ENCODE measurements around the gene PRR30. TPM values are rescaled to one million over a fixed set of nuclear protein-coding genes. Genes with fewer than 3 reads are reported as not detected.

The PRR30 gene
- polyA plus RNA-seq, 3 donors = not detected

DNA sequence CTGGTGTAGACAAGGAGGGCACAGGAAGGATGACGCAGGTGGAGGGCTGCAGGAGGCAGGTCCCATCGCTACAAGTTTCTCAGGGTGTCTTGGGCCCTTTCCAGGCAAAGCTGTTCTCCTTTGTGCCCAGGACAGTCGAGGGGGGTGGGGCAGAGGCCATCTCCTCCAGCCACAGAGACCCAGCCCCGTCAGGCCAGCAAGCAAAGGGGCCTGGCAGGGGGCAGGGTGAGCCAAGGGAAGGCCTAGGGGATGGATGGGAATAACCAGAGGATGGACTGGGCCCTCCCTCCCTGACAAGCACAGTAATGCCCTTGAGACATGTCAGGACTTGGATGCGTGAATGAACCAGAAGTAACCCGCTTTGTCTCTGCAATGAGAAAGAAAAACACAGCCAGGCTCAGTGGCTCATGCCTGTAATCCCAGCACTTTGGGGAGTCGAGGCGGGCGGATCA lies 15.9 kb upstream of the PRR30 start:
- no peak for DNase-seq

DNA sequence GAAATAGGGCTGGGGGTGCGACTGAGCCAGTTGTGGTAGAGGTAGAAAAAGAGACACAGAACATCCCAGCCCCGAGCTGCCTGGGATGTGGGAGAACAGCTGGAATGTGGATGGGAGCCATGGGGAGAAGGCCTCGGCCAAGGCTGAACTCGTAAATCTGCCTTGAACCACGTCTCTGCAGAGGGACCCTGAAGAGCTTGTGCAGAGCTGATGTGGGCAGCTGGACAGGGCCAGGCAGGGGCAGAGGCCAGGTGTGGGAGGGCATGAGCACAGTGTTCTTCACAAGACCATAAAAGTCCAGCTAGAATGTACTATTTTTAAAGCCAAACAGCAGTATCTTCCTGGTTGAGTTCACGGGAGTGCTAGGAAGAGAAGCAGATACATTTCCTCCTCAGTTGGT lies 15.3 kb upstream of the PRR30 start:
- DNase-seq = peak; percentile 63

DNA sequence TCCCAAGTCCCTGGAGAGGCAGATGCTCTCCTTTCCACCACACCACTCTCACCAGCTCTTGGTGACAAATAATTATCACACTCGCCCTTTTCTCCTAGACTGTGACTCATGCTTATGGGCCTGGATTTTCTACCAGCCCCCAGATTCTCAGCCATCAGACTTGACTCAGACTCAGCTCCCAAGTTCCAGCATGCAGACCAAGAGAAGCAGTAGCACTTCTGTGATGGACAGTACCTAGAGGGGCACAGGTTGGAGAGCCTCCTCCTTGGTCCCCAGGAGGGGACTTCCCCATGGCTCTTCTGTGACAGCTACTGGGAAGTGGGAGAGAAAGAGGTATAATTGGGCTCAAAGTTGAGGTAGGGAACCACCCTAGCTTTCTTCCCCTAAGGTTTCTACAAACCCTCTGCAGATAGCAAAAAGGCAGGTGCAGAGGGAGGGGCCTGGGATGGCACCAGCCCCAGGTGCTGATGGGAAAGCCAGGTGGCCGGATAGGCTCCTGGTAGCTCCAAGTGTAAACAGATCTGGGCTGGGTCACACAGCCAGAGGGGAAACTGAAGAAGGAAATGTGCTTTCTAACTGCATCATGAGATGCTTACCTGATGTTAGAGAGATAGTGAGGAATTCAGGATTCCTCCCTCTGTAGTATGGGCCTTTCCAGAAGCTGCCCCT lies 13.7 kb upstream of the PRR30 start:
- no peak for DNase-seq

DNA sequence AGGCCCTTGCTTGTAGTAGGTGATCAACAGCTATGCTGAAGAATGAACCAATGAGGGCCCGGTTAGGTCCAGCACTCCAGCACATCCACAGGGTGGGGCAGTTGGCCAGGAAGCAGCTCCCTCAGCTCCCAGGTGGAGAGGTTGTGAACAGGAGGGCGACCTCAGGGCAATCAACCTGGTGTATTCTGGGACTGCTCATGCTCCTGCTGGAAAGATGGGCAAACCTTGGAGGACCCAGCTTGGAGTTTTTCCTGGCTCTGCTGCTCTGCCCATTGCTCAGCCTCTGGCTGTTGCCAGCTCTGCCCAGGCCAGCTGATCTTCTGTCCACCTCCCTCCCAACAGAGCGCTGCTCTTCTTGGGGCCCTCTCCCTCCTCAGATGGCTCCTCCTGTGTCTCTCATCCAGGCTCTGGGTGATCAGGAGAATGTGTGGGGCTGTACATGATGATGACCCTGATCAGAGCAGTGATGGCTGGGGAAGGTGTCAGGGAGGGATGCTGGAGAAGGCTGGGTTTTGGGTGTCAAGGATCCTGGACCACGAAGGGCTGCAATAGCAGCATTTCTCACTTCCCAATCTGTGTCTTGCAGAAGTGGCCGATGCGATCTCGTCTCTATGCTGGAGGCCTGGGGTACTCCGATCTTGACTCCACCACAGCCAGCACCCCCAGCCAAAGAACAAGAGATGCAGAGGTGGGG lies 13.0 kb upstream of the PRR30 start:
- DNase-seq = no peak

DNA sequence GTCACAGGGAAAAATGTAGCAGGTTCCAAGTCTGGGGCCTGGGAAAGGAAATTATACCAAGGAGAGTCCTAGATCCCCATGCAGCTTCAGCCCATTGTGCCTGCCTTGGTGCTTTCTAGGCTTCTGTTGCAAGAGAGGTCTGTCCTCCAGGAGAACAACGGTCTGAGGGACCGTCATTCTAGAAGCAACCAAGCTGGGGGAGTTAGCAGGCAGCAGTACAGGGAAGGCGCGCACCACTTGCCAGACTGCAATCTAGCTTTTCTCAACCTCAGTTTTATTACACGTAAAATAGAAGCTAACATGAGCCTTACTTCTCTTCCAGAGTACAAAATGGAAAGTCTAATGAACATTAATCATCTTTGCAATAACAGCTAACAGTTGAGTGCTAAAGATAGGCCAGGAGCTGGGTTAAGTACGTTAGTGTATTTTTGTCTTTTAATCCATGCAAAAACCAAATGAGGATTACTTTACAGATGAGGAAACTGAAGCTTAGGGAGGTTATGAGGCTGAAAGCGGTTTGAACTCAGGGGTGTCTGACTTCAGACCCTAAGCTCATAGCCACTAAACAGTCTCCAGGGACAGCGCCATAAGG lies 11.5 kb upstream of the PRR30 start:
- no peak for DNase-seq

DNA sequence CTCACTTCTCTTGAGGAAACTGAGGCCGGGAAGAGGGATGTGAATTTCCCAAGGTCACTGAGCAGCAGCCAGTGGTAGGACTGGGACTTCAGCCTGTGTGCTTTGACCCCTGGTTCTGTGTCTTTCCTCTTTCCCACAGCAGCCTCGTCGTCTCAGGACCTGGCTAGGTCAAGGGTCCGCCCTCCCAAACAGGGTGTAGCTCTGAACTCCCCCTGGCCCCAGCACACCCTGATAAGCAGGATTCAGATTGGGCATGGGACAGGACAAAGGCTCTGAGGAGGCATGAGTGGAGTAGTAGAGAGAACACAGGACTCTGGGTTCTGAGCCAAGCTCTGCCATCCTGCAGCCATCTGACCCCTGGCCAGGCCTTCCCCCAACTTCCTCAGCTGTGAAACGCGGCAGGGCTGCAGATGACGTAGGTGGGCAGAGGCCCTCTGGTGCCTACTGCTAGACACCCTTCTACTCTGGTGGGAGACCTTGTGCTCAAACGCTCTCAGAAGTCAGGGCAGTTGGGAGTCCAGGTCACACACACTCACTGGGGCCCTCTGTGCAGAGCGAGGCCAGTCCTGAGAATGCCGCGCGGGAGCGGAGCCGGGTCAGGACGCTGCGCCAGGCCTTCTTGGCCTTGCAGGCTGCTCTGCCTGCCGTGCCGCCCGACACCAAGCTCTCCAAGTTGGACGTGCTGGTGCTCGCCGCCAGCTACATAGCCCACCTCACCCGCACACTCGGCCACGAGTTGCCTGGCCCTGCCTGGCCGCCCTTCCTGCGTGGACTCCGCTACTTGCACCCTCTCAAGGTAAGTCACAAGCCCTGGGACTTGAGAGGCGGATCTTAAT lies 10.6 kb upstream of the PRR30 start:
- DNase-seq = no peak

DNA sequence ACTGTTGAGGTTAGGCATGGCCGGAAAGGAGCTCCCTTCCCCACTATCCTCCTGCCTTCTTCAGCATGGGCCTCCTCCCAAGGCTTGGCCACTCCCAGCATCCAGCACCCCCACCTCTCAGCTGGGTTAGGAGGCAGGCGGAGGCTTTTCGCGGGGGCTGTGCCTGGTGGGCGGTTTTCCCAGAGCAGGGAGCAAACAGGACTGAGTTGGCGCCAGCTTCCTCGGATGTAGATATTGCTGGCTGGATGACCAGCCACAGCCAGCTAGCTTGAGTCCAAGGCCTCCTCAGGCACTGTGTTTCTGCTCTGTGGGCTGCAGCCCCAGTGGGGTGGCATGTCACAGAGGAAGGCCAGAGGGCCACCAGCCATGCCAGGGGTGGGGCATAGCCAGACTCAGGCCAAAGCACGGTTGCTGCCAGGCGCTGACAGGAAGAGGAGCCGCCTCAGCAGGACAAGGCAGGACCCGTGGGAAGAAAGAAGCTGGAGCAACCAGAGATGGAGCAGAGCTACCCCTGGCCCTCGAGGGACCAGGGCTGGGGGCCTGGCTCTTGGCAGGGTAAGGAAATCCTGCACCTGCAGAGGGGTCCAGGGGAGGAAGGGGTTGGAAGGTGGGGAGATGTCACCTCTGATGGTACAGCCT lies 9.7 kb upstream of the PRR30 start, which contains the start of gene TCF23:
TCF23 (plus strand) TSS at position 204 of the 639 bp plus-strand sequence; CDS start at position 334, 130 bp downstream.
- peak; percentile 48 for DNase-seq

DNA sequence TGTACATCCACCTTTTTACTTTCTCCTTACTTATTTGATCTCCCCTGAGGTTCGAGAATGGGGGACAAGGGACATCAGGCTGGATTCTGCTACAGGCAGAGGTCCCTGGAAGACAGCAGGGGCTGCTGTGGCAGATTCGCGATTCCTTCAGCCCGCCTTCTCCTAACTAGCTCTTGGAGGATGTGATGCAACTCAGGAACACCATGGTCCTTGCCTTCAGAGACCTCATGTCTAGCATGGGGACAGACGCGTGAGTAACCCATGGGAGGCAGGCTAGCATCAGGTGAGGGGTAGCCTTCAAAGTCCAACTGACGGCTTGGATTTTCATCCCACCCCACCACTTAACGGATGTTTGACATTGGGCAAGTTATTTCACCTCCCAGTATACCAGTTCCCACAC lies 8.7 kb upstream of the PRR30 start:
- DNase-seq = no peak

DNA sequence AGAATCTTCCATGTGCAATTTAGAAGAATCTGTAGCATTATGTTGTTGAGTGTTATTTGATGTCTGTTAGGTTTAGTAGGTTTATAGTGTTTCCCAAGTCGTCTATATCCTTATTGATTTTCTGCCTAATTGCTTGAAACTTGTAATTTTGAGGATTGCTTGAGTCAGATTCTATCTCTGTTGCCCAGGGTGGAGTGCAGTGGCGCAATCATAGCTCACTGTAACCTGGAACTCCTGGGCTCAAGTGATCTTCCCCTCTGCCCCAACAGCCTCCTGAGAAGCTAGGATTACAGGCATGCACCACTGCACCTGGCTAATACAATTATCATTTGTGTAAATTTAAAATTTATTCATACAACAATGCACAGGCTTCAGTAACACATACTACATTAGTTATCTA lies 6.5 kb upstream of the PRR30 start:
- no peak for DNase-seq

DNA sequence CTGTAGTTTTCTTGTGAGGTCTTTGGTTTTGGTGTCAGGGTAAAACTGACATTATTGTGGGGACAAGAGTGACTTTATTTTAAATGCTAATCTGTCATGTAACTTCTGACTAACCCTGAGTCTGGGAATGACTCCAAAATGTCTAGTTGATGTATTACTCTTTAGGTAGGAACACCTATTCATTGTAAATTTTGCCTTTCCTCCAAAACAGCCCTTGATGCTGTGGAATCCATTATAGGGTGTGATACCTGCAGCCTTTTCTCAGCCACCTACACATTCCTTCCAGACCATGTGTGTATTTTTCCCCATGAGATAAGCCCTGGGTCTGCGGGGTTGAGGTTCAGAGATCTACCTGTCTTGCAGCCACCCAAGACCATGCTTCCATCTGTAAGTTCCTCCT lies 4.1 kb upstream of the PRR30 start:
- DNase-seq = no peak

DNA sequence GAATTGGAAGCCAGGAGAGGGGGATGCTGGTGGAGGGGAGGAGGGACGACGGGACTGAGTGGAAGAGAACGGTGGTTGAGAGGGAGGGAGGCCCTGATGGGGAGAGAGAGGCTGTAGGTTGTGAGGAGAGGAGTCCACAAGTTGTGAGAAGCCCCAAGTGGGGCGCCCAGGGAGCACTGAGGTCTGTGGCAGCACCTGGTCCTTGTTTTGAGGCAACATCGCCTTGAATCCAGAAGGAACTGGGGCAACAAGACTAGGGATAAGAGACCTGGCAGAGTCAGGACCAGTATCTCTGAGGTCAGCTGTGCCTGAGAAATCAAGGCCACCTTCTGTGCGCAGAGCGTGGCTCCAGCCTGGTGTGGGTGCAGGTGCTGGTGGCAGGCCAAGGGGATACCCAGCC lies 1.1 kb downstream of the PRR30 start:
- no peak for DNase-seq

DNA sequence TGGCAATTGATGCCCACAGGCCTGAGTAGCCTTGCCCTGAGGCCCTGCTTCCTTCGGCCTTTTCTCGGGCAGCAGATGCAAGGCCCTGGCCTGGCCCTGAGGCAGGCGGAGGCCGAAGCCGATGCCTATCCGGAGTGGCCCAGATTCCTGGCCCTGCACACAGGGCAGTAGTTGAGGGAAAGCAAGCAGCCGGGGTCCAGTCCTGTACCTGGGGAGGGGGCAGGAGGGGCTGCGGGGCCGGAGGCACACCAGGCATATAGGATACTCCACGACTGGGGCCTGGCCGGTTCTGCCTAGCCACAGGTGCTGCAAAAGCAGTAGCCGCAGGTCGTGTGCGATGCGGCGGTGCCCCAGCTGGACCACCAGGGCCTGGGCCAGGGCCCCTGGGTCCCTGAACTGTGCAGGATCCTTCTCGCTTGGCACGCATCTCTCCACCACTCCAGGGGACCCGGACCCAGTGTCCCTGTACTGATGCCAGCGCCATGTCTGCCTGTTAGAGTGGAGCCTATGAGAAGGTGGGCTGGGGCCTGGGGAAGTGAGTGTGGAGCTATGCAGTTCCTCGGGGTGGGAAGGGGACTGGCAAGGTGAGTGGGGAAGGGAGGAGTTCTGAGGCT lies 1.8 kb downstream of the PRR30 start:
- no peak for DNase-seq

DNA sequence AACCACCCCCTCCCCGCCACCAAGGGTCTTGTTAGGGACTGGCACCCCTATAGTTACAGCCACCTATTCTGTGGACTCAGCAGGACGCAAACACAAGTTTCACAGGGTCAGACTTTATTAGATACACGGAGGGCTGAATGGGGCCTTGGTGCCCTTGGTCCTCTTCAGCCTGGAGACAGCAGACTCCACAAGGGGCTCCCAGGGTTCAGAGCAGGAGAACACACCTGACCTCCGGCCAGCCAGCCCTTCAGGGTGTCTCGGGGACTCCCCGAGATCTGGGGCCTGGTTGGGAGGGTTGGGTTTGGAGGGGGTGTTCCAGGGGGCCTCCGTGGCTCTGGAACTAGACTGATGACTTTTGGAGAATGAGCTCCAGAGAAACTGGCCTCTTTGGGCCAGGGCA lies 2.5 kb downstream of the PRR30 start:
- DNase-seq = no peak

DNA sequence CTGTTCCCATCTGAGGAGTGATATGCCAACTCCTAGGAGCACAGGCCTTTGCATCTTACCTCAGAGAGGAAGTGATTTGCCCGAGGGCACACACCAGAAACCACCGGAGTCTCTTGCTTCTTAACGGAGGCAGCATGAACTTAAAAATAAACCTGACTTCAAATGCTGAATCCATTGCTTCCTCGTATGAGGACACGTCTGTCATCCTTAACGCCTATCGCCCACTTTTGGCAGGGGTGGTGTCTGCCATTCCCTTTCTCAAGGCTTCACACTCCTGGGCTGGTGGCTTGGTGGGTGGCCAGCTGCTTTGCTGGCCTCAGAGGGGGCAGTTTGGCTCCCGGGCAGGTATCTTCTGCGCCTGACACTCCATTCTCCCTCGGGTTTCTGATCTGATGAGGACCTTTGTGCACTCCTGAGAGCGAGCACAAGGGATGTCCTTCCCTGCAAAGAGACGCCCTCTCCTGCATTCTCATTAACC lies 3.7 kb downstream of the PRR30 start:
- DNase-seq = no peak

DNA sequence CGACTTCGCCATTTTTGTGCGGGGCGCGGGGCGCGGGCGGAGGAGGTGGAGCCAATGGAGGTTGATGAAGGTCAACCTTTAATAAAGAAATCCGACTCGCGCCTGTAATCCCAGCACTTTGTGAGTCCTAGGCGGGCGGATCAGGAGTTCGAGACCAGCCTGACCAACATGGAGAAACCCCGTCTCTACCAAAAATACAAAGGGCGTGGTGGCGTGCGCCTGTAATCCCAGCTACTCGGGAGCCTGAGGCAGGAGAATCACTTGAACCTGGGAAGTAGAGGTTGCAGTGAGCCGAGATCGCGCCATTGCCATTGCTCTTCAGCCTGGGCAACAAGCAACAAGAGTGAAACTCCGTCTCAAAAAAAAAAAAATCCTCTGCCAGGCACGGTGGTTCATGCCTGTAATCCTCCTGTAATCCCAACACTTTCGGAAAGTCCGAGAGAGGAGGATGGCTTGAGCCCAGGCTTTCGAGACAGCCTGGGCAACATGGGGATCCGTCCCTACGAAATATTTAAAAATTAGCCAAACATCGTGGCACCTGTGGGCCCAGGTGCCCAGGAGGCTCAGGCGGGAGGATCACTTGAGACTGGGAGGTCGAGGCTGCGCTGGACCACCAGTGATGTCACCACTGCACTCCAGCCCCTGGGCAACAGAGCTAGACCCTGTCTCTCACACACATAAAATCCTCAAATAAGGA lies 4.3 kb downstream of the PRR30 start:
- no peak for DNase-seq

DNA sequence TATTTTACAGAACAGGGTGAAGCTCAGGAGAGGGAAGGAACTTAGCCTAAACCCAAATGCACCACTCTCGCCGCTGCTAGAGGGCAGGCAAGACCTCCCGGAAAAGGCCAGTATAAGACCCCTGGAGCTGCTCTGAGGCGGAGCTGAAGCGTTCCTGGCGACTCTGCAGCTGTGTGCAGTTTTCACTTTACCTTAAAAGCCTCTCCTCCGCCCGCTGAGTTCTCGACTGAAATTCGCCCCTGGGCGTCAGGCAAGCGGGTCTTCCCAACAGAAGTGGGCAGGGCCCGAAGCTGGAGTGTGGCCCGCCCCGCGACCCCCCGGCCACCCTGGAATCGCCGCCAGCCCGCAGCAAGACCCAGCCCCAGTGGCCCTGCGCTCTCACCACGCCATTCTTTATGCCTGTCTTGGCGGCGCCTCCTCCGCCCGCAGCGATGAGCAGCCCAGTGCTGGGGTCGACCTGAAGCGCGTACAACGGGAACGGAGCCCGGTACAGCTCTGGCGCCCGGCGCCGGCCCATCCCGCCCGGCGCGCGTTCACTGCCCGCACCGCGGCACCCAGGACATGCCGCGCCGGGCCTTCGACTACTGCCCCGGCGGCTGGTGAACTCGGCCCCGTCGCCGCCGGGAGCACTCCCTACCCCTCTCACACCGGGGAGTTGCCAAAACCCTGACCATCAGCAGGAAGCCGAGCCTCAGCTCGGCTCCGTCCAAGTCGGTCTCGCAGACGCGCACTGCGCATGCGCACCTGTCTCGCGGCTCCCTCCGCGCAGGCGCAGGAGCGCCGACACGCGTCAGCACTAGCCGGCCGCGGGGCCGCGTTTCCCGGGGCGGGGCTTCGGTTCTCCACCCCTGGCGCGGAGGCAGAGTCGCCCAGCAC lies 5.1 kb downstream of the PRR30 start, which contains the start of gene PREB:
PREB (minus strand) TSS at position 732 of the 876 bp plus-strand sequence; CDS start at position 517, 215 bp downstream.
- DNase-seq = peak; percentile 95

DNA sequence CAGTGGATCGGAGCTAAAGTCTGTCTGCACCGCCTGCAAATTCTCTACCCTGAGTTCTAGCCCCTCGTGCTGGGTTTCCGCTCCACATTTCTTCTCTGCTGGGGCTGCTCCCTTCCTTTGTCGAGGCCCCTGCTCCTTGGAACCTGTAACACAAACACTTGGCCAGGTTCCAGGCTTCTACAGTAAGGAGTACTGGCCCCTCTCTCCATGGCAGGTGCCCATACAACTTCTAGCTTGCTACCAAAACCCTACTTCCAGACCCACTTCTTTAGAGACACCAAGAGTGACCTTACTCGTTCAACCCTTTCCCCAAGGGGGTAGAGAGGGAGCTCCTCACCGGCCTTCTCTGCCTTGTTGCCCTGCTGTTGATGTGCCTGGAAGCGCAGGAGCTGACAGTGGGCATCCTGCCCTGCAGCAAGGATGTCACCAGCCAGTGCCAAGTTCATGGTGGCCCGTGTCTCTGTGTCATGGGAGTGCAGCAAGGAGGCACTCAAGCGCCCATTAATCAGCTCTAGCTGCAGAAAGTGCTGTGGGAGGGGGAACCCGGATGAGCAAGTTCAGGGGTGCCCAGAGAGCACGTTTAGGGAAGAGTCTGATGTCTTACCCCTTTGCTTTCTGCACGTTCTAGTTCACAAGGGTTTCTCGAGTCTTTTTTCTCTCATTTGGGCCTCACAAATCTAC lies 5.9 kb downstream of the PRR30 start:
- DNase-seq = no peak

DNA sequence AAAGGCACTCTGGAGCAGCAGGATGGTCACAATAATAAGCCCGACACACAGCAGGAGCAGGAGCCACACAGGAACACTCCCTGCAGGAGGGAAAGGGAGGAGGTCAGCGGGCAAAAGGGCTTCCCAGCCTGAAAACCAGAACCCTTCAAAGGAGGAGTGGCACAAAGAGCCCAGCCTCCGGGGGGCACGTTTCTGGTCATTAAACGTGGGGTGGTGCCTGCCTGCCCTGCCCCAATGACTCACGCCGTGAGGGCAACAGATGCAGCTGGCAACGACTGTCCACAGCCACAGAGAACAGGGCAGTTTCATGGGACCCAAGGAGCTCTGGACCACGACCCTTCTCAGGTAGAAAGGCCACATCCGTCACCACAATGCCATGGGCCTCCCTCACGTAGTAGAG lies 7.8 kb downstream of the PRR30 start:
- DNase-seq = no peak

DNA sequence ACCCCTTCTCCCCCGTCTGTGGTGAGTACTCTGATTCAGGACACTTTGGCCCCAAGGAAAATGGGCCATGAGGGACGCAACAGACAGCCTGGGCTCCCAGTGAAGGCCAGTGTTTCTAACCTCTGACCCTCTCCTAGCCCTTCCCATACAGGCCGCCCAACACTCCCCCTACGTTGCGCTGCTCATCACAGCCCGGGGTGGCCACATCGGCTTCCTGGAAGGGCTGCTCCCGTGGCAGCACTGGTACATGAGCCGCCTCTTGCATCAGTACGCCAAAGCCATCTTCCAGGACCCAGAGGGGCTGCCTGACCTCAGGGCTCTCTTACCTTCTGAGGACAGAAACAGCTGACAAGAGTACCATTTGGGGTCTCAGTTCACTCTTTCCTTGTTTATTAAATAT lies 8.8 kb downstream of the PRR30 start:
- DNase-seq = no peak
